Liver (tissue), 3 donors: ENCODE measurements around the gene PDLIM7.

Source experiments
- HNF4A ChIP-seq, 2 donors: conservative IDR thresholded peaks; 2 replicates each; pipeline ENCODE4 v1.6.1; 2016; ENCODE audit warnings: antibody characterized with exemption in 2 of 2, mild to moderate bottlenecking in 2 of 2
- JUND ChIP-seq, 2 donors: IDR thresholded peaks; 2 replicates each; pipeline ENCODE4 v1.6.1; 2016; ENCODE audit warnings: antibody characterized with exemption in 2 of 2
- NR2F2 ChIP-seq: IDR thresholded peaks from 2 replicates; pipeline ENCODE4 v1.6.1; 2016; ENCODE audit warnings: antibody characterized with exemption
- TAF1 ChIP-seq: conservative IDR thresholded peaks from 2 replicates; pipeline ENCODE4 v1.6.1; 2016; ENCODE audit warnings: antibody characterized with exemption, mild to moderate bottlenecking
- TF ChIP-seq, protein P1 (sequence below): fragments of 150-350 bp; IDR thresholded peaks from 2 replicates; pipeline ENCODE4 v1.5.1; 2017; ENCODE audit warnings: improper control_type of control experiment, low read depth, low read length; ENCODE audit not compliant: missing input control
- donor health status: healthy.
- donor health status: healthy.

DNA sequence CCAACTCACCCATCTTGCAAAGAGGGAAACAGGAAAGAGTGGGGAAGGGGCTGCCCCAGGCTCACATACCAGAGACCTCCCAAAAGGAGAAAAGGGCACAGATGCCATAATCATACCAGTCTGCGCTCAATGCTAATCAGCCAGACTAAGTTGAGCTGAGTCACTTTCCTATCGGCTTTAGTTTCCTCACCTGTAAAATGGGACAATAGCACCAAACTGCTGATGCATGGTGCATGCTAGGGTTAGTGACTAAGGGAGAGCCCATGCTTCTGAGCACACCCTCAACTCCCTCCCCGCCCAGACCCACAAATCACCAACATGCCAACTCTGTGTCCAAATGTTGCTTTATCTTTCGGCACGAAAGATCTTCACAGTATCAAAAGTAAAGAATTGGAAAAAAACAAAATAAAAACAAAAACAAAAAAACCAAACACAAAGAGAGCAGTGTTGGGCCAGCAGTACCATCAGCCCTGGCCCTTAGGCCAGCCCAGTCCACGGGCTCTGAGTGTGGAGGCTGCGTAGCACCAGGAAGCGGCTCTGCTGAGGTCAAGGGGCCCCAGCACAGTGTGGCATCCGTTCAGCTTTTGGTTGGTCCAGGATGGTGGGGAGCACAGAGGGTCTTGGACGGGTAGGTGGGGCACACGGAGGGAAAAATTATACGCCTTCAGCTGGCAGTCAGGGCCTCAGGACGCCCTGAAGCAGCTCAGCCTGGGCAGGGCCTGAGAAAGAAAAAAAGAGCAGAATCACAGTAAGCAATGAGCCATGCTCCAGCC is 22.2 kb upstream of the PDLIM7 start:
- TF ChIP-seq, protein P1, sequence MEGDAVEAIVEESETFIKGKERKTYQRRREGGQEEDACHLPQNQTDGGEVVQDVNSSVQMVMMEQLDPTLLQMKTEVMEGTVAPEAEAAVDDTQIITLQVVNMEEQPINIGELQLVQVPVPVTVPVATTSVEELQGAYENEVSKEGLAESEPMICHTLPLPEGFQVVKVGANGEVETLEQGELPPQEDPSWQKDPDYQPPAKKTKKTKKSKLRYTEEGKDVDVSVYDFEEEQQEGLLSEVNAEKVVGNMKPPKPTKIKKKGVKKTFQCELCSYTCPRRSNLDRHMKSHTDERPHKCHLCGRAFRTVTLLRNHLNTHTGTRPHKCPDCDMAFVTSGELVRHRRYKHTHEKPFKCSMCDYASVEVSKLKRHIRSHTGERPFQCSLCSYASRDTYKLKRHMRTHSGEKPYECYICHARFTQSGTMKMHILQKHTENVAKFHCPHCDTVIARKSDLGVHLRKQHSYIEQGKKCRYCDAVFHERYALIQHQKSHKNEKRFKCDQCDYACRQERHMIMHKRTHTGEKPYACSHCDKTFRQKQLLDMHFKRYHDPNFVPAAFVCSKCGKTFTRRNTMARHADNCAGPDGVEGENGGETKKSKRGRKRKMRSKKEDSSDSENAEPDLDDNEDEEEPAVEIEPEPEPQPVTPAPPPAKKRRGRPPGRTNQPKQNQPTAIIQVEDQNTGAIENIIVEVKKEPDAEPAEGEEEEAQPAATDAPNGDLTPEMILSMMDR, result no peak
- TF ChIP-seq NR2F2 (no peak), JUND (IDR thresholded peaks at IDR 0.05) (no peak), TAF1 (no peak), HNF4A (conservative IDR thresholded peaks at IDR 0.05) (no peak)
